DND-41 (cell line): ENCODE data around the gene FAM234A.

Experiments
- EZH2 ChIP-seq: IDR thresholded peaks from 3 replicates; pipeline ENCODE4 v1.6.1; 2012; ENCODE audit warnings: borderline replicate concordance, low read depth, mild to moderate bottlenecking, moderate library complexity, low read length, inconsistent platforms; ENCODE audit not compliant: severe bottlenecking
- TF ChIP-seq, protein P1 (sequence below): IDR thresholded peaks from 2 replicates; pipeline ENCODE4 v1.5.1; 2012; ENCODE audit warnings: borderline replicate concordance, low read length, moderate library complexity, mild to moderate bottlenecking; ENCODE audit not compliant: poor library complexity, severe bottlenecking; ENCODE audit errors: extremely low read depth

DNA sequence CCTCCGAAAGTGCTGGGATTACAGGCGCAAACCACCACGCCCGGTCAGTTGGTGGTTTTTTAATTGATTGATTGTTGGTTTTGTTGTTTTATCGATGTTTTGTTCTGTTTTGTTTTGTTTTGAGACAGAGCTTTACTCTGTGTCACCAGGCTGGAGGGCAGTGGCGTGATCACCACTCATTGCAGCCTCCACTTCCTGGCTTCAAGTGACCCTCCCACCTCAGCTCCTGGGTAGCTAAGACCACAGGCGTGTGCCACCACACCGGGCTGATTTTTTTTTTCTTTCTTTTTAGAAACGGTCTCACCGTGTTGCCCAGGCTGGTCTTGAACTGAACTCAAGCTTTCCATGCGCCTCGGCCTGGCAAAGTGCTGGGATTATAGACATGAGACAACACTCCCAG lies 12.4 kb downstream of the FAM234A start:
- TF ChIP-seq, protein P1, sequence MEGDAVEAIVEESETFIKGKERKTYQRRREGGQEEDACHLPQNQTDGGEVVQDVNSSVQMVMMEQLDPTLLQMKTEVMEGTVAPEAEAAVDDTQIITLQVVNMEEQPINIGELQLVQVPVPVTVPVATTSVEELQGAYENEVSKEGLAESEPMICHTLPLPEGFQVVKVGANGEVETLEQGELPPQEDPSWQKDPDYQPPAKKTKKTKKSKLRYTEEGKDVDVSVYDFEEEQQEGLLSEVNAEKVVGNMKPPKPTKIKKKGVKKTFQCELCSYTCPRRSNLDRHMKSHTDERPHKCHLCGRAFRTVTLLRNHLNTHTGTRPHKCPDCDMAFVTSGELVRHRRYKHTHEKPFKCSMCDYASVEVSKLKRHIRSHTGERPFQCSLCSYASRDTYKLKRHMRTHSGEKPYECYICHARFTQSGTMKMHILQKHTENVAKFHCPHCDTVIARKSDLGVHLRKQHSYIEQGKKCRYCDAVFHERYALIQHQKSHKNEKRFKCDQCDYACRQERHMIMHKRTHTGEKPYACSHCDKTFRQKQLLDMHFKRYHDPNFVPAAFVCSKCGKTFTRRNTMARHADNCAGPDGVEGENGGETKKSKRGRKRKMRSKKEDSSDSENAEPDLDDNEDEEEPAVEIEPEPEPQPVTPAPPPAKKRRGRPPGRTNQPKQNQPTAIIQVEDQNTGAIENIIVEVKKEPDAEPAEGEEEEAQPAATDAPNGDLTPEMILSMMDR: no peak
- TF ChIP-seq EZH2: no peak
